LNCaP clone FGC (cell line): Measurements from ENCODE around the gene LSAMP.

ENCODE experiments used
- DNase-seq: peaks from one replicate; pipeline ENCODE4 v3.0.0-alpha.2; 2011; ENCODE audit warnings: low read depth
- H3K4me3 ChIP-seq: 2 replicates; pipeline ENCODE4 v1.5.1; 2011; ENCODE audit warnings: mild to moderate bottlenecking, low read depth, low read length, control low read depth
- TF ChIP-seq, protein P1 (sequence below): IDR thresholded peaks from 2 replicates; pipeline ENCODE4 v1.5.1; 2012; ENCODE audit warnings: mild to moderate bottlenecking; ENCODE audit not compliant: control insufficient read depth, insufficient read depth; ENCODE audit errors: extremely low read depth

LSAMP gene

DNA sequence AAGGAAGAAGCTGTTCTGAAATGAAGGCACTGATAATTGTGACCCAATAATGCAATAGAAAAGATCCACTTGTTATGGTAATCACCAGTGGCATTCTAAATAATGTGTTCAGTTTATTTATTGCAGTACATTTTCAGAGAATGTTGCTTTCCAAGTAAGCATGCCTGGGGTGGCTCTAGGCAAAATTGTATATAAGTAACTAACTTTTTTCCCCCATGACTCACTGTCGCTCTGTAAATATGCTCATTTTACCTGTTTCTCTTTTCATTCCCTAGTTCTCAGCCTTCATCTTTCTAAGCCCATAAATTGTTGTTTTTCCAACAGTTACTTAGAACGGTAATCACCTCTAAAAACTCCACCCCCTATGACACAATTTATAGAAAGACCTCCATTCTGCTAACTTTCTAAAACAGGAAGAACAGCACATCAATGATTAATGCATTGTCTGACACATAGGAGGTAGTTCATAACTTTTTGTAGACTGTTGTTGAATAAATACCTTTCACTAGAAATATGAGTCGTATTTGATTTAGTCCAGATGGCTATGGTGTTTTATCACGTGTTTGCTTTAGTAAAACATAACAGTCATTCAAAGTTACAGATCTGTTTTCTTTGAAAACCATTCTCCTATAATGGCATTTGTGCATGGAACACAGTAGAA lies 143.1 kb downstream of the LSAMP start:
- TF ChIP-seq, protein P1, sequence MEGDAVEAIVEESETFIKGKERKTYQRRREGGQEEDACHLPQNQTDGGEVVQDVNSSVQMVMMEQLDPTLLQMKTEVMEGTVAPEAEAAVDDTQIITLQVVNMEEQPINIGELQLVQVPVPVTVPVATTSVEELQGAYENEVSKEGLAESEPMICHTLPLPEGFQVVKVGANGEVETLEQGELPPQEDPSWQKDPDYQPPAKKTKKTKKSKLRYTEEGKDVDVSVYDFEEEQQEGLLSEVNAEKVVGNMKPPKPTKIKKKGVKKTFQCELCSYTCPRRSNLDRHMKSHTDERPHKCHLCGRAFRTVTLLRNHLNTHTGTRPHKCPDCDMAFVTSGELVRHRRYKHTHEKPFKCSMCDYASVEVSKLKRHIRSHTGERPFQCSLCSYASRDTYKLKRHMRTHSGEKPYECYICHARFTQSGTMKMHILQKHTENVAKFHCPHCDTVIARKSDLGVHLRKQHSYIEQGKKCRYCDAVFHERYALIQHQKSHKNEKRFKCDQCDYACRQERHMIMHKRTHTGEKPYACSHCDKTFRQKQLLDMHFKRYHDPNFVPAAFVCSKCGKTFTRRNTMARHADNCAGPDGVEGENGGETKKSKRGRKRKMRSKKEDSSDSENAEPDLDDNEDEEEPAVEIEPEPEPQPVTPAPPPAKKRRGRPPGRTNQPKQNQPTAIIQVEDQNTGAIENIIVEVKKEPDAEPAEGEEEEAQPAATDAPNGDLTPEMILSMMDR: no peak
- no peak for DNase-seq
- H3K4me3 ChIP-seq: no peak overlapping the region

GRCh38 chr3:116301422-116301821 lies 143.9 kb downstream of the LSAMP start:
- no peak overlapping the region for H3K4me3 ChIP-seq
- DNase-seq: no peak
- TF ChIP-seq, protein P1: no peak

DNA sequence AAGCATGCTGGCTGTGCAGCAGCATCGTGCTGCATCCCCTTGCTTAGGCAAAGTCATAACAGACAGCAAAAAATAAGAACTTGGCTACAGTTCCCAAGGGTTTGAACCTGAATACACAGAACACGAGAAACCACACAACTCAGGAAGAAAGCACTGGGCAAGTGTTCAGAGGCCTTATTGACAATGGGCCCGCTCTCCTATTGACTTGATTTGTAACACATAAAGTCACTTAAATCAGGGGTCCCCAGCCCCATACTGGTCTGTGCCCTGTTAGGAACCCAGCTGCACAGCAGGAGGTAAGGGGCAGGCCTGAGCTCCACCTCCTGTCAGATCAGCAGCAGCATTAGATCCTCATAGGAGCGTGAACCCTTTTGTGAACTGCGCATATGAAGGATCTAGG lies 145.1 kb downstream of the LSAMP start:
- TF ChIP-seq, protein P1: no peak
- no peak for DNase-seq
- no peak overlapping the region for H3K4me3 ChIP-seq

- no peak overlapping the region for H3K4me3 ChIP-seq
- TF ChIP-seq, protein P1: no peak
- no peak for DNase-seq
Measured at GRCh38 chr3:116299646-116300081, 145.6 kb downstream of the LSAMP start.

DNA sequence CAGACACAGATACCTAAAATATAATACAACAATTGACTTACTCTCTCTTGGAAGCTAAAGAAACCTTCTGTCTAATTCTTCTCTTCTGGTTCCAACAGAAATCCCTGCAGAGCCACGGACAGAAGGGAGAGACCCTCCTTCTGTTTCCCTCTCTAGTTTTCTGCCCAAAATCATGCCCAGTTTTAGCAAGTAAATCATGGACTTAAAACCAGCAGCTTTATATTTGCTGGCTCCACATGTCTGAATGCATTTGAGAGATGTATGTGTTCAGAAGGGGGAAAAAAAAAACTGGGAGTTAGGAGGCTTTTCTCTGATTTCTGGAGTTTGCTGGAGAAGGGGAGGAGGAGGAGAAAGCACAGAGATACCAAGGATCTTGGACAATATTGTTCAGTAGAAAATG lies 147.1 kb downstream of the LSAMP start:
- no peak overlapping the region for H3K4me3 ChIP-seq
- DNase-seq: no peak
- TF ChIP-seq, protein P1: no peak

GRCh38 chr3:116291141-116291540 lies 154.1 kb downstream of the LSAMP start:
- TF ChIP-seq, protein P1: no peak
- H3K4me3 ChIP-seq: no peak overlapping the region
- no peak for DNase-seq

DNA sequence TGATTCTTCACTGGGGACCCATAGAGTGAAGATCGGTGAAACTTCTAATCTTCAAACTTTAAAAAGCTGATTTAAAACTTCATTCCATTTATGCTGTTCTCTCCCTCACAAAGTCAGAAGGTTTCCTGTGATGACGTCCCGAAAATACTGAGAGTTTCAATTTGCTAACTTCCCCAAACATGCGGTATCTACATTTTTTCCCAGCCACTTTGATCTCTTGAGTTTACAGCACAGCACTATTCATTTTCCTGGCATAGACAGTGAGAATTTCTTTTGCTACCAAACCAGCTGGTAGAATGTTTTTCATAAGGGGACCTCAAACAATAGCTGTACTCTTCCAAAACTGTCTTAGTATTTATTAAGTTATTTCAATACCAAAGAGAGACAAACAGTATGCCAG lies 156.8 kb downstream of the LSAMP start:
- no peak for DNase-seq
- TF ChIP-seq, protein P1: no peak

More for the DNA sequence above, 156.8 kb downstream of the LSAMP start:
- H3K4me3 ChIP-seq: no peak overlapping the region
